H9 (cell line): Measurements from ENCODE around the gene RTL5. TPM values are rescaled to one million over a fixed set of nuclear protein-coding genes. Genes with fewer than 3 reads are reported as not detected.

Source experiments
- DNase-seq: peaks from one replicate; pipeline ENCODE4 v3.0.0-alpha.2; 2017
- H2AFZ ChIP-seq: one replicate; pipeline ENCODE4 v1.6.1; 2013; ENCODE audit warnings: mild to moderate bottlenecking, low read length, control low read depth, moderate library complexity
- H2AK5ac ChIP-seq: 2 replicates; pipeline ENCODE4 v1.6.1; 2013; ENCODE audit warnings: low read length, control low read depth, mixed read lengths; ENCODE audit not compliant: insufficient read length
- H2BK120ac ChIP-seq: one replicate; pipeline ENCODE4 v1.6.1; 2013; ENCODE audit warnings: low read depth, mild to moderate bottlenecking, low read length, control low read depth, inconsistent platforms; ENCODE audit not compliant: poor library complexity, severe bottlenecking
- H2BK12ac ChIP-seq: 2 replicates; pipeline ENCODE4 v1.6.1; 2013; ENCODE audit warnings: low read length, control low read depth, mixed read lengths, low read depth; ENCODE audit not compliant: insufficient read length
- H2BK15ac ChIP-seq: 2 replicates; pipeline ENCODE4 v1.6.1; 2013; ENCODE audit warnings: low read depth, low read length, control low read depth
- H2BK20ac ChIP-seq: one replicate; pipeline ENCODE4 v1.6.1; 2013; ENCODE audit warnings: low read depth, mild to moderate bottlenecking, low read length, control low read depth, inconsistent platforms; ENCODE audit not compliant: poor library complexity, severe bottlenecking
- H2BK5ac ChIP-seq: 2 replicates; pipeline ENCODE4 v1.6.1; 2013; ENCODE audit warnings: low read length, control low read depth, mixed read lengths; ENCODE audit not compliant: insufficient read length
- H3K14ac ChIP-seq: 2 replicates; pipeline ENCODE4 v1.6.1; 2013; ENCODE audit warnings: low read length, control low read depth; ENCODE audit not compliant: insufficient read depth
- H3K18ac ChIP-seq: 2 replicates; pipeline ENCODE4 v1.6.1; 2013; ENCODE audit warnings: low read depth, mild to moderate bottlenecking, mixed read lengths, low read length, control low read depth; ENCODE audit not compliant: insufficient read length
- H3K23ac ChIP-seq: 2 replicates; pipeline ENCODE4 v1.6.1; 2013; ENCODE audit warnings: low read length, control low read depth, mixed read lengths, low read depth; ENCODE audit not compliant: insufficient read length
- H3K23me2 ChIP-seq: 2 replicates; pipeline ENCODE4 v1.6.1; 2013; ENCODE audit warnings: low read depth, mild to moderate bottlenecking, mixed read lengths, low read length, control low read depth; ENCODE audit not compliant: insufficient read length, poor library complexity, severe bottlenecking
- H3K27ac ChIP-seq: 2 replicates; pipeline ENCODE4 v1.5.1; 2013; ENCODE audit warnings: low read length, control low read depth, mixed read lengths, low read depth; ENCODE audit not compliant: insufficient read length
- H3K27me3 ChIP-seq: 2 replicates; pipeline ENCODE4 v1.6.1; 2013; ENCODE audit warnings: low read length, control low read depth, inconsistent platforms; ENCODE audit not compliant: insufficient read depth
- H3K4ac ChIP-seq: 2 replicates; pipeline ENCODE4 v1.6.1; 2013; ENCODE audit warnings: low read depth, mild to moderate bottlenecking, control low read depth, inconsistent platforms, low read length, moderate library complexity
- H3K4me1 ChIP-seq: 2 replicates; pipeline ENCODE4 v1.6.1; 2013; ENCODE audit warnings: low read length, control low read depth, inconsistent platforms; ENCODE audit not compliant: insufficient read depth
- H3K4me2 ChIP-seq: 2 replicates; pipeline ENCODE4 v1.6.1; 2013; ENCODE audit warnings: low read length, control low read depth, mixed read lengths; ENCODE audit not compliant: insufficient read length, insufficient read depth
- H3K56ac ChIP-seq: 2 replicates; pipeline ENCODE4 v1.6.1; 2013; ENCODE audit warnings: low read depth, mild to moderate bottlenecking, mixed read lengths, low read length, control low read depth; ENCODE audit not compliant: insufficient read length
- H3K79me1 ChIP-seq: 2 replicates; pipeline ENCODE4 v1.6.1; 2013; ENCODE audit warnings: low read depth, mild to moderate bottlenecking, moderate library complexity, low read length, control low read depth, inconsistent platforms; ENCODE audit not compliant: insufficient read depth, poor library complexity, severe bottlenecking
- H3K79me2 ChIP-seq: 2 replicates; pipeline ENCODE4 v1.6.1; 2013; ENCODE audit warnings: low read length, control low read depth, inconsistent platforms; ENCODE audit not compliant: insufficient read depth
- H3K9ac ChIP-seq: 2 replicates; pipeline ENCODE4 v1.6.1; 2013; ENCODE audit warnings: low read length, control low read depth, mixed read lengths; ENCODE audit not compliant: insufficient read length; ENCODE audit errors: extremely low read depth
- H3K9me3 ChIP-seq: one replicate; pipeline ENCODE4 v1.6.1; 2013; ENCODE audit warnings: low read depth, low read length, inconsistent platforms; ENCODE audit not compliant: control insufficient read depth
- H3T11ph ChIP-seq: one replicate; pipeline ENCODE4 v1.6.1; 2013; ENCODE audit warnings: mild to moderate bottlenecking, low read length, control low read depth, inconsistent platforms
- H4K20me1 ChIP-seq: one replicate; pipeline ENCODE4 v1.6.1; 2013; ENCODE audit not compliant: control insufficient read depth, insufficient read length, insufficient read depth
- H4K5ac ChIP-seq: 2 replicates; pipeline ENCODE4 v1.6.1; 2013; ENCODE audit warnings: low read depth, mild to moderate bottlenecking, mixed read lengths, low read length, control low read depth; ENCODE audit not compliant: insufficient read length
- H4K8ac ChIP-seq: replicated peaks from 2 replicates; pipeline ENCODE4 v1.6.1; 2013; ENCODE audit warnings: low read length, control low read depth, mixed read lengths, low read depth; ENCODE audit not compliant: insufficient read length
- H4K91ac ChIP-seq: 2 replicates; pipeline ENCODE4 v1.6.1; 2013; ENCODE audit warnings: low read depth, mild to moderate bottlenecking, moderate library complexity, mixed read lengths, low read length, control low read depth; ENCODE audit not compliant: insufficient read length
- H3K27ac Mint-ChIP-seq, 3 experiments: 2 replicates in 2 of 3; 3 replicates in 1 of 3; pipeline ENCODE4 v1.8.0; 2020 to 2021; ENCODE audit warnings: mixed read lengths in 3 of 3, mild to moderate bottlenecking in 1 of 3, moderate library complexity in 1 of 3
- H3K27me3 Mint-ChIP-seq: 2 replicates; pipeline ENCODE4 v1.8.0; 2021; ENCODE audit warnings: low read depth, mild to moderate bottlenecking, moderate library complexity, mixed read lengths
- H3K36me3 Mint-ChIP-seq, 3 experiments: 2 replicates in 2 of 3; 3 replicates in 1 of 3; pipeline ENCODE4 v1.8.0; 2020 to 2021; ENCODE audit warnings: low read depth in 3 of 3, mixed read lengths in 3 of 3; ENCODE audit not compliant: insufficient read depth in 1 of 3
- H3K4me1 Mint-ChIP-seq, 2 experiments: 2 replicates each; pipeline ENCODE4 v1.8.0; 2020; ENCODE audit warnings: mixed read lengths in 2 of 2
- H3K4me3 Mint-ChIP-seq, 2 experiments: 2 replicates in 1 of 2; 3 replicates in 1 of 2; pipeline ENCODE4 v1.8.0; 2020 to 2021; ENCODE audit warnings: mild to moderate bottlenecking in 2 of 2, mixed read lengths in 2 of 2, moderate library complexity in 1 of 2
- H3K9me3 Mint-ChIP-seq, 2 experiments: 2 replicates in 1 of 2; 3 replicates in 1 of 2; pipeline ENCODE4 v1.8.0; 2020; ENCODE audit warnings: mild to moderate bottlenecking in 2 of 2, mixed read lengths in 2 of 2, moderate library complexity in 1 of 2
- WGBS: extraction: QIAGEN DNeasy Blood & Tissue Kit; methylation state at CpG from one replicate; pipeline ENCODE4 v1.1.7; 2013; ENCODE audit warnings: missing lambda C conversion rate, low lambda C conversion rate, mixed read lengths; ENCODE audit not compliant: insufficient read length; ENCODE audit errors: extremely low coverage; 5-methylcytosine and 5-hydroxymethylcytosine counted together
- total RNA-seq: library from RNA; stranded (reverse); gene quantifications from 2 replicates; pipeline ENCODE4 v1.2.1, GENCODE V29; 2021
- TF ChIP-seq, protein P1 (sequence below): fragments of 200-600 bp; sonication (generic); conservative IDR thresholded peaks from 3 replicates; pipeline ENCODE4 v1.8.0; 2021; ENCODE audit warnings: antibody characterized with exemption, mild to moderate bottlenecking

RTL5 gene
- total RNA-seq, 1 experiment from 2014 or later, result 1.2 TPM

DNA sequence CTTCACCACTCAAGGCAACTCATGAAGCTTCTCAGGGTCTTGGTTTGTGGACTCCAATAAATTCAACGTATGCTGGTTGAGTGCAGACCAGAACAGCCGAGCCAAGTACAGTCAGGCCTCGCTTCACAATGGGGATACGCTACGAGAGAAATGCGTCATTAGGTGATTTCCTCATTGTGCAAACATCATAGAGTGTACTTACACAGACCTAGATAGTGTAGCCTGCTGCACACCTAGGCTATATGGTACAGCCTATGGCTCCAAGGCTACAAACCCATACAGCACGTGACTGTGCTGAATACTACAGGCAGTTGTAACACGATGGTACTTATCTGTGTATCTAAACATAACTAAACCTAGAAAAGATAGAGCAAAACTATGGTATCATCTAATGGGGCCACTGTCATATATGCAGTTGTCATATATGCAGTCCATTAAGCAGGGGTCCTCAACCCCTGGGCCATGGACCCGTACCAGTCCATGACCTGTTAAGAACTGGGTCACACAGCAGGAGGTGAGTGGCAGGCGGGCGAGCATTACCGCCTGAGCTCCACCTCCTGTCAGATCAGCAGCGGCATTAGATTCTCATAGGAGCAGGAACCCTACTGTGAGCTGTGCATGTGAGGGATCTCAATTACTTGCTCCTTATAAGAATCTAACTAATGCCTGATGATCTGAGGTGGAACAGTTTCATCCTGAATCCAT lies 31.5 kb downstream of the RTL5 start:
- WGBS, result no CpG with 5 or more reads among the region's 13 CpGs
- no peak overlapping the region for H3K27ac Mint-ChIP-seq
- H4K91ac ChIP-seq, result no peak overlapping the region

More for the DNA sequence above, 31.5 kb downstream of the RTL5 start:
- no peak overlapping the region for H3K9ac ChIP-seq
- H3K4ac ChIP-seq, result no peak overlapping the region
- DNase-seq, result no peak
- H3K14ac ChIP-seq, result no peak overlapping the region
- H3K4me3 Mint-ChIP-seq, result no peak overlapping the region; a peak in 1 of 5 replicates
- no peaks in the 10 kb centered on the region for H4K20me1 ChIP-seq
- no peak overlapping the region for H2BK20ac ChIP-seq
- H3K4me1 Mint-ChIP-seq, result peaks cover 12% of the 10 kb centered on the region in 2 experiments
- no peak overlapping the region for H2BK15ac ChIP-seq
- H3K9me3 Mint-ChIP-seq, result peaks cover 68 to 76% of the 10 kb centered on the region in 2 experiments
- H3K4me1 ChIP-seq, result no peaks in the 10 kb centered on the region; the same call in 1 of the 2 replicates
- no peak overlapping the region for H3K56ac ChIP-seq
- no peak overlapping the region for H2AFZ ChIP-seq
- peaks cover 3 to 13% (median 5%) of the 10 kb centered on the region in 3 experiments; a peak in 5 of 7 replicates for H3K36me3 Mint-ChIP-seq
- H3K18ac ChIP-seq, result no peak overlapping the region
- no peak overlapping the region for H4K5ac ChIP-seq
- TF ChIP-seq, protein P1, sequence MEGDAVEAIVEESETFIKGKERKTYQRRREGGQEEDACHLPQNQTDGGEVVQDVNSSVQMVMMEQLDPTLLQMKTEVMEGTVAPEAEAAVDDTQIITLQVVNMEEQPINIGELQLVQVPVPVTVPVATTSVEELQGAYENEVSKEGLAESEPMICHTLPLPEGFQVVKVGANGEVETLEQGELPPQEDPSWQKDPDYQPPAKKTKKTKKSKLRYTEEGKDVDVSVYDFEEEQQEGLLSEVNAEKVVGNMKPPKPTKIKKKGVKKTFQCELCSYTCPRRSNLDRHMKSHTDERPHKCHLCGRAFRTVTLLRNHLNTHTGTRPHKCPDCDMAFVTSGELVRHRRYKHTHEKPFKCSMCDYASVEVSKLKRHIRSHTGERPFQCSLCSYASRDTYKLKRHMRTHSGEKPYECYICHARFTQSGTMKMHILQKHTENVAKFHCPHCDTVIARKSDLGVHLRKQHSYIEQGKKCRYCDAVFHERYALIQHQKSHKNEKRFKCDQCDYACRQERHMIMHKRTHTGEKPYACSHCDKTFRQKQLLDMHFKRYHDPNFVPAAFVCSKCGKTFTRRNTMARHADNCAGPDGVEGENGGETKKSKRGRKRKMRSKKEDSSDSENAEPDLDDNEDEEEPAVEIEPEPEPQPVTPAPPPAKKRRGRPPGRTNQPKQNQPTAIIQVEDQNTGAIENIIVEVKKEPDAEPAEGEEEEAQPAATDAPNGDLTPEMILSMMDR, result no peak
- H3K27me3 Mint-ChIP-seq, result no peaks in the 10 kb centered on the region; the same call in 1 of the 2 replicates
- no peaks in the 10 kb centered on the region for H3K79me1 ChIP-seq
- H3K4me2 ChIP-seq, result no peak overlapping the region
- no peak overlapping the region for H3K23ac ChIP-seq
- H3K79me2 ChIP-seq, result no peaks in the 10 kb centered on the region
- H3K27me3 ChIP-seq, result no peaks in the 10 kb centered on the region
- H2AK5ac ChIP-seq, result no peak overlapping the region
- H2BK12ac ChIP-seq, result no peak overlapping the region
- H3K27ac ChIP-seq, result no peak overlapping the region
- H3K9me3 ChIP-seq, result peaks cover 34% of the 10 kb centered on the region
- H2BK120ac ChIP-seq, result no peak overlapping the region
- H3T11ph ChIP-seq, result no peak overlapping the region
- H2BK5ac ChIP-seq, result no peak overlapping the region
- H4K8ac ChIP-seq, result no peak overlapping the region
- H3K23me2 ChIP-seq, result no peaks in the 10 kb centered on the region
